Measurements from ENCODE around the gene ETV1. TPM values are rescaled to one million over a fixed set of nuclear protein-coding genes. Genes with fewer than 3 reads are reported as not detected.

Gene ETV1
- total RNA-seq, 4 donors from 2014 or later: 1.0 to 7.2 (median 3.6) TPM

DNA sequence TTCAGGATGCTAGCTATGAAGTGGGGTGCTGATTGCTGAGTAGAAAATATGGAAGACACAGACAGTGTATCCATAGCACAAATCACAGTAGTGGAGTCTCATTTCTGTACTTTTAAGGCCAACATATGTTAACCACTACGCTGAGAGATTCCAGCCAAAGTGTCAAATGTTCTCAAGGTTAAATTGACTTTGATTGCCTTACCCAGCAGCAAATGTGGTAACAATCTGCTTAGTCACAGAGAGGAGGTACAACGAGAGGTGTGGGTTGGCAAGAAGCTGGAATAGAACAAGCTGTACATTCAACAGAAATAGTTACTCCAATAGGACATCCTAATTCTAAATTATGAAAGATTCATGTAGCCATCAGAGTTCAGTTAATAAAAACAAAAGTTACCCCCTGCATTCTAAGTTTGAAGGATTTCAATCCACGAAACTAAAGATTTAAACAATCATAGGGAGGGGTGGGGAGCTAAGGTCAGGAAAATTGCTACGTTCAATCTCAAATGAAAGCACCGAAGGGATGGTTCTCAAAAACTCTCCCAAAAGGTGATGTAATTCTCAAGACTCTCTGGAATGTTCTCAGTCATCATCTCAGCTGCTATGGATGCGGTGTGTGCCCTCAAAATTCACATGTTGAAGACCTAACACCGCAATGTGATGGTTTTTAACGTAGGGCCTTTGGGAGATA lies 137.0 kb downstream of the ETV1 start:
- TF ChIP-seq POLR2A (IDR thresholded peaks at IDR 0.05) (no peak), CTCF (IDR thresholded peaks at IDR 0.05) (no peak)
- H3K4me3 ChIP-seq (ENCODE audit: low read depth, poor library complexity, severe bottlenecking): no peak overlapping the region
- intact Hi-C loops (cut with DNase I; ENCODE audit: low total_unique reads): no loop called here
- 82 to 85% methylated on average over 8 of the region's 8 CpGs for WGBS, 2 donors
- DNase-seq (ENCODE audit: low spot score in 2 of 2): no peak

DNA sequence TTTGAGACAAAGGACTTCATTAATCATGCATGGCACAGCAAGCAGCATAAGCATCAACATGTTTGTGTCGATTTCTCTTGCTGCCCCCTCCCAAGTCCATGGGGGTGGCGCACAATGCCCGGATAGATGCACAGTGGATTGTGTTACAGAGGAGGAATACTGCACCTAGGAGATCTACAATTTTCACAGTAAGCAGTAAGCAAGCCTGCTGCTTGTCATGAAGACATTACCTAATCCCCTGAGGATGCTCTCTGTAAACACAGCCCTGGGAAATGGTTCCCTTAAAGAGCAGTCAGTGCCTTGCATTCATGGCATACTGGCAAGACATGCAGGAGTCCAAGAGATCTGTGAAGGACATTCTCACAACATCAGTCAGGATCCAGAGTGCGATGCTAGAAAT lies 137.7 kb downstream of the ETV1 start:
- WGBS, 2 donors: 68 to 69% methylated on average over 4 of the region's 4 CpGs
- no peak for DNase-seq (ENCODE audit: low spot score in 2 of 2)
- TF ChIP-seq POLR2A (IDR thresholded peaks at IDR 0.05): no peak
- no peak for TF ChIP-seq CTCF (IDR thresholded peaks at IDR 0.05)

DNA sequence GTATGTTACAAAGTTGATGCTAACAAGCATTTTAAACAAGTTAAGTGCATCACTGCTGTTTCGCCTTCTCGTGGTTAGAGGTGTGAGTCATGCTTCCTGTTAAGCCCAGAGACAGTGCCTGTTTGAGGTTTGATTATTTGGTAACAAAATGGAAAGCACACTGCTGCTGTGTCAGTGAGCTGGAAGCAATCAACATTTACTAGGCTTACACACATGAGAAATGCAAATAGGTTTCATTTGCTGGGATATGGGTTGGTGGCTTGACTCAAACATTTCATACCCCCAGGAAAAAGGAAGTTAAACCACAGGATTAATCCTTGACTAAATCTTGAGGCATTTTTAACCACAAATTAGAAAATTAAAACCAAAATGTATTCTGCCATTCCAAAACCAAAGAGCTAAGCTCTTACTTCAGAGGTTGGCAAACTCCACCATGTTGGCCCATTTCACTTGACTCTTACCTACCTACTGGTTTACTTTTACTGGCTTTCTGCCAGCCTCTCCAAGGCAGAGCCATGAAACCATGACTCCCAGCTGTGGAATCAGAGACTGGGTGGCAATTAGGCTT lies 139.2 kb downstream of the ETV1 start:
- WGBS, 2 donors: 13 to 15% methylated on average over 2 of the region's 2 CpGs
- intact Hi-C loops (cut with DNase I; ENCODE audit: low total_unique reads): no loop called here
- TF ChIP-seq POLR2A (IDR thresholded peaks at IDR 0.05): no peak
- no peak for TF ChIP-seq CTCF (IDR thresholded peaks at IDR 0.05)
- peak in 1 of 2 donors; percentile 27 for DNase-seq (ENCODE audit: low spot score in 2 of 2)
- H3K4me3 ChIP-seq (ENCODE audit: low read depth, poor library complexity, severe bottlenecking): no peak overlapping the region

More for the DNA sequence above, 137.7 kb downstream of the ETV1 start:
- H3K4me3 ChIP-seq (ENCODE audit: low read depth, poor library complexity, severe bottlenecking): no peak overlapping the region
- intact Hi-C loops (cut with DNase I; ENCODE audit: low total_unique reads): no loop called here

- 90 to 92% methylated on average over 3 of the region's 3 CpGs for WGBS, 2 donors
- DNase-seq (ENCODE audit: low spot score in 2 of 2): no peak
- H3K4me3 ChIP-seq (ENCODE audit: low read depth, poor library complexity, severe bottlenecking): no peak overlapping the region
- no peak for TF ChIP-seq CTCF (IDR thresholded peaks at IDR 0.05)
- TF ChIP-seq POLR2A (IDR thresholded peaks at IDR 0.05): no peak
- intact Hi-C loops (cut with DNase I; ENCODE audit: low total_unique reads): no loop called here
These were observed 140.1 kb downstream of the ETV1 start for GRCh38 chr7:13849163-13849892.

- no peak overlapping the region for H3K4me3 ChIP-seq (ENCODE audit: low read depth, poor library complexity, severe bottlenecking)
- TF ChIP-seq POLR2A (IDR thresholded peaks at IDR 0.05) (no peak), CTCF (IDR thresholded peaks at IDR 0.05) (no peak)
- WGBS, 2 donors: 19 to 34% methylated on average over 5 of the region's 5 CpGs
- intact Hi-C loops (cut with DNase I; ENCODE audit: low total_unique reads): no loop called here
- DNase-seq (ENCODE audit: low spot score in 2 of 2): no peak
These were observed 140.8 kb downstream of the ETV1 start for GRCh38 chr7:13848681-13849131.

Measured in lower leg skin (tissue), 4 donors.